ENCODE measurements around the gene LRRC47. TPM values are rescaled to one million over a fixed set of nuclear protein-coding genes. Genes with fewer than 3 reads are reported as not detected.

Gene LRRC47
- total RNA-seq, 4 donors from 2014 or later = 19.0 to 44.7 (median 37.4) TPM

DNA sequence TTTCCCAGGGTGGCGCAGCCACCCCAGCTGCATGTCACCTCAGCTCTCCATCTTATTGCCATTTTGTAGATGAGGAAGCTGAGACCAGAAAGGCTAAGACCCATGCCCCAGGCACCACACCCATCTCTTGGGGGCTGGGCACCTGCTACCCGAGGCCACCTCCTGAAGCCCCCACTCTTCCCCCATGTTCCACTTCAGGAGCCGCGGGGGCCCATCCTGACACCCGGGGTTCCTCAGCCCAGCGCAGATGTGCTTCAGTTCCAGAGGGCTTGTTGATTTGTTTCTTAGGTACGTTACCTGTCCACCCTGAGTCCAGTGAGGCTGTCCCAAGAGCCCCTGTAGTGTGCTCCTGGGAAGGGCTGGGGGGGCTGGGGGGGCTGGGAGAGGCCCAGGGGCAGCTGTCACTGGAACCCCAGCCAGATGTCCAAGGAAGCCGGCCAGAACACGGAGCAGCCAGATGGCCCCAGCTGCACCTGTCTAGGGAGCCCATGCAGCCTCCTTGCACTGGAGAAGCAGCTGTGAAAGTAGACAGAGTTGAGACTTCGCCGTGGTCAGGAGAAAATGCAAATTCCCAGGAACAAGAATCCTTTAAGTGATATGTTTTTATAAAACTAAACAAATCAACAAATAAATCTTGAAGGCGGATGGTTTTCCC is 61.1 kb downstream of the LRRC47 start:
- TF ChIP-seq, protein P1, sequence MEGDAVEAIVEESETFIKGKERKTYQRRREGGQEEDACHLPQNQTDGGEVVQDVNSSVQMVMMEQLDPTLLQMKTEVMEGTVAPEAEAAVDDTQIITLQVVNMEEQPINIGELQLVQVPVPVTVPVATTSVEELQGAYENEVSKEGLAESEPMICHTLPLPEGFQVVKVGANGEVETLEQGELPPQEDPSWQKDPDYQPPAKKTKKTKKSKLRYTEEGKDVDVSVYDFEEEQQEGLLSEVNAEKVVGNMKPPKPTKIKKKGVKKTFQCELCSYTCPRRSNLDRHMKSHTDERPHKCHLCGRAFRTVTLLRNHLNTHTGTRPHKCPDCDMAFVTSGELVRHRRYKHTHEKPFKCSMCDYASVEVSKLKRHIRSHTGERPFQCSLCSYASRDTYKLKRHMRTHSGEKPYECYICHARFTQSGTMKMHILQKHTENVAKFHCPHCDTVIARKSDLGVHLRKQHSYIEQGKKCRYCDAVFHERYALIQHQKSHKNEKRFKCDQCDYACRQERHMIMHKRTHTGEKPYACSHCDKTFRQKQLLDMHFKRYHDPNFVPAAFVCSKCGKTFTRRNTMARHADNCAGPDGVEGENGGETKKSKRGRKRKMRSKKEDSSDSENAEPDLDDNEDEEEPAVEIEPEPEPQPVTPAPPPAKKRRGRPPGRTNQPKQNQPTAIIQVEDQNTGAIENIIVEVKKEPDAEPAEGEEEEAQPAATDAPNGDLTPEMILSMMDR (IDR thresholded peaks at IDR 0.05) = no peak
- TF ChIP-seq POLR2A (IDR thresholded peaks at IDR 0.05) = no peak
- H3K4me3 ChIP-seq = no peak overlapping the region
- intact Hi-C loops (cut with DNase I; ENCODE audit: low total_unique reads) = no loop called here
- no peak overlapping the region for H3K27ac ChIP-seq
- H3K36me3 ChIP-seq = no peaks in the 10 kb centered on the region
- no peaks in the 10 kb centered on the region for H3K9me3 ChIP-seq
- H3K4me1 ChIP-seq = no peaks in the 10 kb centered on the region
- DNase-seq = no peak
- no peaks in the 10 kb centered on the region for H3K27me3 ChIP-seq

DNA sequence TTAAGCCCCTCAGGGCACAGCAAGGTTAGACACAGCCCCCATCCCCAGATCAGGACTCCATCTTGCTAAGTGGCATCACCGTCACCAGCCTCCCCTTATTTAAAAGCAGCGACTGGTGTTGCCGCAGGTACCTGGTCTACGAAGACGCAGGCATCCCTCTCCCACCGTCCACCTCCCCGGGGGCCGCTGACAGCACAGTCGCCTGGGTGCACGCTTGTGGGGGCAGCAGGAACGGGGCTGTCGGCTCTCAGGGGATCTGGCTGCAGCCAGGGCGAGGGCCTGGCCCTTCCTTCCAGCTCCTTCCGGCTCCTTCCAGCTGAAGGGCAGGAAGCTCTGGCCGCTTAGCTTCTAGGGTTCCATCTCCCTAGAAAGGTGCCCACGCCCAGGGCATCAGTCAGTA is 61.7 kb downstream of the LRRC47 start:
- no peak for TF ChIP-seq POLR2A (IDR thresholded peaks at IDR 0.05)
- TF ChIP-seq, protein P1 (IDR thresholded peaks at IDR 0.05) = no peak
- intact Hi-C loops (cut with DNase I; ENCODE audit: low total_unique reads) = no loop called here
- H3K27ac ChIP-seq = no peak overlapping the region
- H3K27me3 ChIP-seq = no peaks in the 10 kb centered on the region
- no peaks in the 10 kb centered on the region for H3K36me3 ChIP-seq
- no peaks in the 10 kb centered on the region for H3K9me3 ChIP-seq
- DNase-seq = no peak
- no peak overlapping the region for H3K4me3 ChIP-seq
- no peaks in the 10 kb centered on the region for H3K4me1 ChIP-seq

DNA sequence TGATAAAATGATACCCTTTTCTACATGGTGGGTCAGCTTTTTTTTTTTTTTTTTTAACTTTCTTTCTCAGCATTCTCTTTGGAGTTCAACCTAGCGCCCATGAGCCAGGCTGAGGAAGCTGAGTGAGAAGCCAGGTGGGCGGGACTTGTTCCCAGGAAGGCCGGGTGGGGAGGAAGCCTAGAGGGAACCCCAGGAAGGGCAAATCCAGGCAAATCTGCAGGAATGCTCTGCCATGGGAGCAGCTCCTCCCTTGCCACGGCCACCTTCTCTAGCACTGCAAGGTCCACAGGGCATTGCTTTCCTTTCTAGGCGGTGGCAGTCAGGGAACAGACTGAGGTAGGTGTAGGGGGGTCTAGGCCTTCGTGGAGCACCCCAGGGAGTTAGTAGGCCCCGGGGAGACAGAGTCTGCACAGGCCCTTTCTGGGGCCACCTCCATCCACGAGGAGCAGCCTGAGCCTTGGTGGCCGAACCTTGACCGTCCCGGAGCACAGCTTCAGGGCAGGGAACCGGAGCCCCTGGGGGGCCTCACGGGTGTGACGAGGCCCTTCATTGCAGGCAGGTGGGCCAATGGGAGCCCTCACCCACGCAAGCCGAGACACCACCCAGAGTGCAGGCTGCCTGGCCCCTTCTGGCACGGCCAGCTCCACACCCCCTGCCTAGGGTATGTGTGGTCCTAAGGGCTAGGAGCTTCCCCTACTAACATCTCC is 62.3 kb downstream of the LRRC47 start:
- intact Hi-C loops (cut with DNase I; ENCODE audit: low total_unique reads) = no loop called here
- Histone ChIP-seq H3K27ac (no peak overlapping the region), H3K4me1 (no peaks in the 10 kb centered on the region), H3K27me3 (no peaks in the 10 kb centered on the region), H3K4me3 (no peak overlapping the region), H3K9me3 (no peaks in the 10 kb centered on the region), H3K36me3 (no peaks in the 10 kb centered on the region)
- TF ChIP-seq, protein P1 (IDR thresholded peaks at IDR 0.05) = no peak
- TF ChIP-seq POLR2A (IDR thresholded peaks at IDR 0.05) = no peak
- DNase-seq = no peak

DNA sequence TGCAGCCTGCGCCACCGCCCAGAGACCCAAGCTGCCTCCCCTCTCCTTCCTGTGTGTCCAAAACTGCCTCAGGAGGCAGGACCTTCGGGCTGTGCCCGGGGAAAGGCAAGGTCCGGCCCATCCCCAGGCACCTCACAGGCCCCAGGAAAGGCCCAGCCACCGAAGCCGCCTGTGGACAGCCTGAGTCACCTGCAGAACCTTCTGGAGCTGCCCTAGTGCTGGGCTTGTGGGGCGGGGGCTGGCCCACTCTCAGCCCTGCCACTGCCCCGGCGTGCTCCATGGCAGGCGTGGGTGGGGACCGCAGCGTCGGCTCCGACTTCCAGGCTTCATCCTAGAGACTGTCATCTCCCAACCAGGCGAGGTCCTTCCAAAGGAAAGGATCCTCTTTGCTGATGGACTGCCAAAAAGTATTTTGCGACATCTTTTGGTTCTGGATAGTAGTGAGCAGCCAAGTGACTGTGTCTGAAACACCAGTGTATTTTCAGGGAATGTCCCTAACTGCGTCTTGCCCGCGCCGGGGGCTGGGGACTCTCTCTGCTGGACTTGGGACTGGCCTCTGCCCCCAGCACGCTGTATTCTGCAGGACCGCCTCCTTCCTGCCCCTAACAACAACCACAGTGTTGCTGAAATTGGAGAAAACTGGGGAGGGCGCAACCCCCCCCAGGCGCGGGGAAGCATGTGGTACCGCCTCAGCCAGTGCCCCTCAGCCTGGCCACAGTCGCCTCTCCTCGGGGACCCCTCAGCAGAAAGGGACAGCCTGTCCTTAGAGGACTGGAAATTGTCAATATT is 63.0 kb downstream of the LRRC47 start:
- H3K27ac ChIP-seq = no peak overlapping the region
- no peak for DNase-seq
- H3K27me3 ChIP-seq = no peaks in the 10 kb centered on the region
- intact Hi-C loops (cut with DNase I; ENCODE audit: low total_unique reads) = no loop called here
- no peaks in the 10 kb centered on the region for H3K4me1 ChIP-seq
- H3K9me3 ChIP-seq = no peaks in the 10 kb centered on the region
- H3K4me3 ChIP-seq = no peak overlapping the region
- no peaks in the 10 kb centered on the region for H3K36me3 ChIP-seq
- TF ChIP-seq, protein P1 (IDR thresholded peaks at IDR 0.05) = no peak
- TF ChIP-seq POLR2A (IDR thresholded peaks at IDR 0.05) = no peak

Data from uterus (tissue), 4 donors.